Measurements from ENCODE around the gene ANKRD33.

DNA sequence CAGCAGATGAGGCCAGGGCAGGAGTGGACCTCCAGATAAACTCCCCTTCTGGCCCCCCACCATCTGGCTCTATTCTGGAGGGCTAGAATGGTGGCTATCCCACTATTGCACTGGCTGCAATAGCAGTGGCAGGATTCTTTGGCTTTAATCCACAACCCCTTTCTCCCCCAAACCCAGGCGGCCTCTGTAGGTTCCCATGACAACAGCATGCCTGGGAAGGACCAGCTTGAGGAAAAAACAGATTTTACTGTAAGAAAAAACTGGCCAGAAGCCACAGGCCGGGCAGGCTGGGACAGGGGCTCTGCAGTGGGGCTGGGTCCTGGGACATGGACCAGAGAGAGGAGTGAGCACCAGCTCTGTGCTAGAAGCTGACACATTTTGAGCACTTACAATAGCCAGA is 50.0 kb downstream of the ANKRD33 start:
- TF ChIP-seq, protein P1, sequence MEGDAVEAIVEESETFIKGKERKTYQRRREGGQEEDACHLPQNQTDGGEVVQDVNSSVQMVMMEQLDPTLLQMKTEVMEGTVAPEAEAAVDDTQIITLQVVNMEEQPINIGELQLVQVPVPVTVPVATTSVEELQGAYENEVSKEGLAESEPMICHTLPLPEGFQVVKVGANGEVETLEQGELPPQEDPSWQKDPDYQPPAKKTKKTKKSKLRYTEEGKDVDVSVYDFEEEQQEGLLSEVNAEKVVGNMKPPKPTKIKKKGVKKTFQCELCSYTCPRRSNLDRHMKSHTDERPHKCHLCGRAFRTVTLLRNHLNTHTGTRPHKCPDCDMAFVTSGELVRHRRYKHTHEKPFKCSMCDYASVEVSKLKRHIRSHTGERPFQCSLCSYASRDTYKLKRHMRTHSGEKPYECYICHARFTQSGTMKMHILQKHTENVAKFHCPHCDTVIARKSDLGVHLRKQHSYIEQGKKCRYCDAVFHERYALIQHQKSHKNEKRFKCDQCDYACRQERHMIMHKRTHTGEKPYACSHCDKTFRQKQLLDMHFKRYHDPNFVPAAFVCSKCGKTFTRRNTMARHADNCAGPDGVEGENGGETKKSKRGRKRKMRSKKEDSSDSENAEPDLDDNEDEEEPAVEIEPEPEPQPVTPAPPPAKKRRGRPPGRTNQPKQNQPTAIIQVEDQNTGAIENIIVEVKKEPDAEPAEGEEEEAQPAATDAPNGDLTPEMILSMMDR (conservative IDR thresholded peaks at IDR 0.05 in 1 of 2, IDR thresholded peaks at IDR 0.05 in 1 of 2; ENCODE audit: extremely low read depth in 1 of 2, insufficient read depth in 1 of 2, low read depth in 1 of 2, low read length in 2 of 2), result no peak
- TF ChIP-seq EZH2 (IDR thresholded peaks at IDR 0.05; ENCODE audit: borderline replicate concordance, low read length), result no peak
